GM19193 (cell line): ENCODE data around the gene MTIF3.

Experiments used
- POLR2A ChIP-seq: IDR thresholded peaks from 4 replicates; pipeline ENCODE4 v1.6.1; 2011; ENCODE audit not compliant: insufficient read depth, insufficient read length; ENCODE audit errors: extremely low read depth

The MTIF3 gene

GRCh38 chr13:27405546-27406134, 44.7 kb downstream of the MTIF3 start:
- no peak for TF ChIP-seq POLR2A

- no peak for TF ChIP-seq POLR2A
Observed at GRCh38 chr13:27404680-27405079, 45.7 kb downstream of the MTIF3 start.

- no peak for TF ChIP-seq POLR2A
Observed at GRCh38 chr13:27403727-27404385, 46.5 kb downstream of the MTIF3 start.

- TF ChIP-seq POLR2A: no peak
Observed at GRCh38 chr13:27403203-27403678, 47.1 kb downstream of the MTIF3 start.

GRCh38 chr13:27401210-27401609, 49.2 kb downstream of the MTIF3 start:
- no peak for TF ChIP-seq POLR2A

GRCh38 chr13:27398360-27398759, 52.0 kb downstream of the MTIF3 start:
- no peak for TF ChIP-seq POLR2A

GRCh38 chr13:27396252-27396846, 54.0 kb downstream of the MTIF3 start:
- no peak for TF ChIP-seq POLR2A

- no peak for TF ChIP-seq POLR2A
Observed at GRCh38 chr13:27395007-27395510, 55.3 kb downstream of the MTIF3 start.

GRCh38 chr13:27393101-27393500, 57.3 kb downstream of the MTIF3 start:
- no peak for TF ChIP-seq POLR2A

GRCh38 chr13:27391471-27391870, 58.9 kb downstream of the MTIF3 start:
- TF ChIP-seq POLR2A: no peak

GRCh38 chr13:27389891-27390290, 60.5 kb downstream of the MTIF3 start:
- no peak for TF ChIP-seq POLR2A

- no peak for TF ChIP-seq POLR2A
Observed at GRCh38 chr13:27388241-27388640, 62.1 kb downstream of the MTIF3 start.
